ENCODE measurements around the gene MAGEA10. TPM values are rescaled to one million over a fixed set of nuclear protein-coding genes. Genes with fewer than 3 reads are reported as not detected.
"Not testable (repeated sequence)": the region's sequence is repeated elsewhere in the genome, so short reads cannot be mapped to it uniquely, and the experiment has no call there.

Gene MAGEA10
- not detected for total RNA-seq

GRCh38 chrX:152138388-152138784 is at the start of gene MAGEA10:
TSS of gene MAGEA10 (minus strand) at chrX:152138577. CDS start at chrX:152135620, 2,957 bp downstream.
- TF ChIP-seq CTCF (IDR thresholded peaks at IDR 0.05): no peak
- Histone ChIP-seq H3K9me3 (no peaks in the 10 kb centered on the region), H3K27ac (no peak within 1 kb of the TSS), H3K36me3 (no peaks in the 10 kb centered on the region), H3K4me3 (no peak within 1 kb of the TSS), H3K27me3 (no peaks in the 10 kb centered on the region), H3K4me1 (no peaks in the 10 kb centered on the region)
- DNase-seq (ENCODE audit: low spot score in 2 of 2): no peak
- intact Hi-C loops (cut with DNase I): no loop called here

- Histone ChIP-seq H3K36me3 (no peaks in the 10 kb centered on the region), H3K27ac (no peak overlapping the region), H3K4me1 (no peaks in the 10 kb centered on the region), H3K4me3 (no peak overlapping the region), H3K9me3 (no peaks in the 10 kb centered on the region), H3K27me3 (no peaks in the 10 kb centered on the region)
- TF ChIP-seq CTCF (IDR thresholded peaks at IDR 0.05): no peak
- DNase-seq (ENCODE audit: low spot score in 2 of 2): no peak
- intact Hi-C loops (cut with DNase I): no loop called here
Measured at GRCh38 chrX:152177497-152178269, 39.3 kb upstream of the MAGEA10 start.

GRCh38 chrX:152177052-152177451 is 38.7 kb upstream of the MAGEA10 start:
- Histone ChIP-seq H3K27ac (no peak overlapping the region), H3K27me3 (no peaks in the 10 kb centered on the region), H3K4me1 (no peaks in the 10 kb centered on the region), H3K9me3 (no peaks in the 10 kb centered on the region), H3K4me3 (no peak overlapping the region), H3K36me3 (no peaks in the 10 kb centered on the region)
- TF ChIP-seq CTCF (IDR thresholded peaks at IDR 0.05): no peak
- intact Hi-C loops (cut with DNase I): no loop called here
- DNase-seq (ENCODE audit: low spot score in 2 of 2): no peak

DNA sequence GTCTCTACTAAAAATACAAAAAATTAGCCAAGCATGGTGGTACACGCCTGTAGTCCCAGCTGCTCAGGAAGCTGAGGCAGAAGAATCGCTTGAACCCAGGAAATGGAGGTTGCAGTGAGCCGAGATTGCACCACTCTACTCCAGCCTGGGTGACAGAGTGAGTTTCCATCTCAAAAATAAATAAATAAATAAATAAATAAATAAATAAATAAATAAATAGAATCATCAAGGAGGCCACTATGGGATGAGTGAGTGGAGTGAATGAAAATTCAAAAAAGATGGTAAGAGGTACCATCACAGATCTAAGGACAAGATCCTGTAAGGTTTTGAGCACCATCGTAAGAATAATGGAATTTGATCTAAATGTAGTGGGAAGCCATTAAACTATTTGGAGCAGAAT is 37.5 kb upstream of the MAGEA10 start:
- H3K4me3 ChIP-seq; intact Hi-C loops (cut with DNase I); H3K27ac ChIP-seq: not testable (repeated sequence)

DNA sequence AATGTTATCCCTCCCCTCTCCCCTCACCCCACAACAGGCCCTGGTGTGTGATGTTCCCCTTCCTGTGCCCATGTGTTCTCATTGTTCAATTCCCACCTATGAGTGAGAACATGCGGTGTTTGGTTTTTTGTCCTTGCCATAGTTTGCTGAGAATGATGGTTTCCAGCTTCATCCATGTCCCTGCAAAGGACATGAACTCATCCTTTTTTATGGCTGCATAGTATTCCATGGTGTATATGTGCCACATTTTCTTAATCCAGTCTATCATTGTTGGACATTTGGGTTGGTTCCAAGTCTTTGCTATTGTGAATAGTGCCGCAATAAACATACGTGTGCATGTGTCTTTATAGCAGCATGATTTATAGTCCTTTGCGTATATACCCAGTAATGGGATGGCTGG is 35.5 kb upstream of the MAGEA10 start:
- H3K27ac ChIP-seq; H3K36me3 ChIP-seq; DNase-seq (ENCODE audit: low spot score in 2 of 2); H3K9me3 ChIP-seq; H3K27me3 ChIP-seq; H3K4me1 ChIP-seq; H3K4me3 ChIP-seq; intact Hi-C loops (cut with DNase I): not testable (repeated sequence)

More for the DNA sequence above, 37.5 kb upstream of the MAGEA10 start:
- not testable (repeated sequence) for H3K4me1 ChIP-seq; H3K36me3 ChIP-seq; H3K27me3 ChIP-seq; DNase-seq (ENCODE audit: low spot score in 2 of 2); H3K9me3 ChIP-seq

GRCh38 chrX:152170621-152171020 is 32.2 kb upstream of the MAGEA10 start:
- no peaks in the 10 kb centered on the region for H3K36me3 ChIP-seq
- H3K27me3 ChIP-seq: no peaks in the 10 kb centered on the region
- H3K9me3 ChIP-seq: no peaks in the 10 kb centered on the region
- no peak overlapping the region for H3K27ac ChIP-seq
- DNase-seq (ENCODE audit: low spot score in 2 of 2): no peak
- H3K4me1 ChIP-seq: no peaks in the 10 kb centered on the region
- TF ChIP-seq CTCF (IDR thresholded peaks at IDR 0.05): no peak
- intact Hi-C loops (cut with DNase I): no loop called here
- no peak overlapping the region for H3K4me3 ChIP-seq
